ENCODE results near the gene IRF8.

The IRF8 gene

DNA sequence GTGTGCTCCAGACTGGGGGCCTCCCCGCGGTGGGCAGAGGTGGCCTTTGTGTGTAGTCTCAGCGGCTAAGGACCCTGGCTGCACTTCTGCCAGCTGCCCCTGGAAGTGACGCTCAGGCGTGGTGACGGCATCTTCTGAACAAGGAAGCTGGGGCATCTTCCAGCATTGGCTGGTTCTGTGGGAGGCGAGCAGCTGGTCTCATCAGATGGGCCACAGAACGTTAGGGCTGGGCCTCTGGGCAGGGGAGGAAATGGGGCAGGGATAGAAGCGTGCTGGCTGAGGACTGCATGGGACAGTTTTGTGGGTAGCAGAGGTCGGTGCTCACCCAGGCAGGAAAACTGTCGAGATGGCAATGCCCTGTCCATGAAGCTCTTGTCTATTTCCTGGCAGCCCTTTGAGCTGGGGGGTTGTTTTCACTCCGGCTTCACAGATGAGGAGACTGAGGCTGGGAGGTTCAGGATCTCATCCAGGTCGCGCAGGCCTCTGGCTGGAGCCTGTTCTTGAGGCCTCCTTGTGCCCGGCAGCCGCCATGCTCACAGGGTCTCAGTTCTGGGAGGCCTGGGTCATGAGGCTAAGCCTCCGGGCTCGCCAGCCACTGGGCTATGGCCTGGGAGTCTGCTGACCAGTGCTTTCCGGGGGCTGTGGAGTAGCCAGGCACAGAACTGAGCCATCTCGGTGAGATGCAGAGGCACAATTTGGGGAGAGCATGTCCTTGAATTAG lies 16.3 kb downstream of the IRF8 start:
- no peak for DNase-seq

DNA sequence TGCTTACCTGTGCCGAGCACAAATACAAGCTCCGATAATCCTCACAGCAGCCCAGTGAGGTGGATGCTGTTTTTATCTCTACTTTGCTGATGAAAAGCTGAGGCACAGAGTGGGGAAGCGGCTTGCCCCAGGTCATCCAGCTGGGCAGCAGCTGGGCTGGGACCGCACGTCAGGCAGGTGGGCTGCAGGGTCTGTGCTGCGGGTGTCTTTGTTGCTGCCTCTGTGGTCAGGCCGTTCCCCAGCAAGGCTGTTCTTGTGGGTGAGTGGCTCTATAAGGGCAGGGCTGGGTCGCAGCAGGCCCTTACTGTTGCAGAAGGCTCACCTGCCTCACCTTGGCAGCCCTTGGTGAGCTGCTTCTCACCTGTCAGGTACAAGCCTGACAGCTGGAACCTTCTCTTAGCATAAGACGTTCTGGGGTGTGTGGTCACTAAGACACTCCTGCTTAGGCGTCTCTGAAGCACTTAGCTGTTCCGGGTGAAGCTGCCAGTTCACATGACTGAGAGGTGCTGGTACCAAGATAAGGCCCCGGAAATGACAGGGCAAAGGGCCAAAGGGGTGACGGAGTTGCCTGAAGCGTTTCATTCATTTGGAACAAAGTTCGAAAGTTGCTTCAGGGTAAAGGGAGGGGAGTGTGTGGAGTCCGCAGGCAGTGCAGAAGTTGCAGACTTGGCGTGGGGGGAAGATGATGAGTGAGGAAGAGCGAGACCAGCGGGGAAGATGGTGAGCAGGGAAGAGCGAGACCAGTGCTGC lies 17.4 kb downstream of the IRF8 start:
- no peak for DNase-seq

DNA sequence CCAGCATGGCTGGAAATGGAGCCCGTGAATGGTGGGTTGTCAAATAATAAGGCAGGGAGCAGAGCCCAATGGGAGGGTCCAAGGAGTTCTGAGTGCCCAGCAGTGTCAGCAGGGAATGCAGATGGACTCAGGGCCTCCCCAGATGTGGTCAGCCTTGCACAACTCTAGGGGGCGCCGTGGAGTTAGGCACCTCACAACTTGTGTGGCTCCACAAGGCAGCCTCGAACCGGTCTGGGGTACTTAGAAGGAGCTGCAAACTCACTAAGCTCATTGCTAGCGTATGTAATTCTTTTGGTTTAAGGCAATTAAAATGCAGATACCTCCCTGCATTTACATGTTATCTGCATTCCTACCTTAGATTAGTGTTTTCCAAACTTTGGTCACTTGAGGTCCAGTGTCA lies 18.1 kb downstream of the IRF8 start:
- no peak for DNase-seq

DNA sequence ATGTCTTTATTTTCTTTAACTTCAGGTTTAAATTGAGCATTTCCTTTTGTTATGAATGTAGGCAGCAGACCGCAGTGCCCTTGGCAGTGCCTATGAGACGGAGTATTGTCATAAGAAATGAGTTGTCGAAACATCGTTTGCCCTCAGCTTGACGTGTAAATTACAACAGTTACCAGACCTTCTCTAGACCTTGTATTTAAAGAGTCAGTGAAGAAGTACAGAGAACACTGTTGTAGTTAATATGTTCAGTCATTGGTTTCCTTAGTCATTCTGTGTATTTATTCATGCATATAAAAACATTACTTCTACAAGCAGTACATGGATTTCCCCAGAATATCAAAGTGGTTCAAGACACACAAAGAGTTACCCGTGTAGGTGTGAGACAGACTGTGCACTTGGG lies 19.0 kb downstream of the IRF8 start:
- DNase-seq: no peak

DNA sequence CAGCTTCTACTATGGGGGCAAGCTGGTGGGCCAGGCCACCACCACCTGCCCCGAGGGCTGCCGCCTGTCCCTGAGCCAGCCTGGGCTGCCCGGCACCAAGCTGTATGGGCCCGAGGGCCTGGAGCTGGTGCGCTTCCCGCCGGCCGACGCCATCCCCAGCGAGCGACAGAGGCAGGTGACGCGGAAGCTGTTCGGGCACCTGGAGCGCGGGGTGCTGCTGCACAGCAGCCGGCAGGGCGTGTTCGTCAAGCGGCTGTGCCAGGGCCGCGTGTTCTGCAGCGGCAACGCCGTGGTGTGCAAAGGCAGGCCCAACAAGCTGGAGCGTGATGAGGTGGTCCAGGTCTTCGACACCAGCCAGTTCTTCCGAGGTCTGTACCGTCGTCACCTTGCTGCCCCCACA lies 19.5 kb downstream of the IRF8 start:
- no peak for DNase-seq

DNA sequence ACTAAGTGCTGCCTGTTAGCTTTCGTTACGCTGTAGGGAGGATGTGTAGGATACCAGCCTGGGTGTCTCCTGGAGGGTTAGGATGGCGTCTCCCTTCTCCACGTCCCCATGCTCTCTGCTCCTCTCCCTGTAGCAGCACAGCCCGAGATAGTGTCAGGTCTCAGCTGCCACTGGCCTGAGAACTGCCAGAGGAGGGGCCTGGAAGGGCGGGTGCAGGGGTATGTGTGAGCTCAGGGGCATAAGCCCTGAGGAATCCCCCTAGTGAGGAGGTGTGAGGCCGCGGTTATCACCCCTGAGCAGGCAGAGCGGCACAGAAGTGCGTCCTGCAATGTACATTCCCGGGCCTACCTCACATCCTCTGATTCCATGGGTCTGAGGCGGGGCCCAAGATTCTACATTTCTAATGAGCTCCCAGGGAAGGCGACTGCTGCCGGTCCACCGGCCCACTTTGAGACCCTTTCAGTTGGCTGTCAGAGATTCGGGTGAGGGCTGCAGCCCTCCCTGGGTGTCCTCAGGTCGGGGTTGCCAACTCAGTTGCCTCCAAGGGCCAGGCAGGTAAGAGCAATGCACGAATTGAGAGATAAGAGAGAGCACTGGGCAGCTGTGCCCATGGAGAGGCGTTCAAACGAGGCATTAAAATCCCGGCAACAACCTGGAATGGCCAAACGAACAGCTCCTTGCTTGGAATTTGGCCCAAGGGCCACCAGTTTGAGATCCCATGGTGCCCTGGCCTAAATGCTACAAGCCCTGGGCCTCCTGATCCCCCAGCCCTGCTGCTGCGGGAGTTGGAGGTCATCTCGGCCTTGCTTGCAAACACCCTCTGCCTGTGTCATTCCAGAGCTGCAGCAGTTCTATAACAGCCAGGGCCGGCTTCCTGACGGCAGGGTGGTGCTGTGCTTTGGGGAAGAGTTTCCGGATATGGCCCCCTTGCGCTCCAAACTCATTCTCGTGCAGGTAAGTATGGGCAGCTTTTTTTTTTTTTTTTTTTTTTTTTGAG lies 20.6 kb downstream of the IRF8 start:
- no peak for DNase-seq

DNA sequence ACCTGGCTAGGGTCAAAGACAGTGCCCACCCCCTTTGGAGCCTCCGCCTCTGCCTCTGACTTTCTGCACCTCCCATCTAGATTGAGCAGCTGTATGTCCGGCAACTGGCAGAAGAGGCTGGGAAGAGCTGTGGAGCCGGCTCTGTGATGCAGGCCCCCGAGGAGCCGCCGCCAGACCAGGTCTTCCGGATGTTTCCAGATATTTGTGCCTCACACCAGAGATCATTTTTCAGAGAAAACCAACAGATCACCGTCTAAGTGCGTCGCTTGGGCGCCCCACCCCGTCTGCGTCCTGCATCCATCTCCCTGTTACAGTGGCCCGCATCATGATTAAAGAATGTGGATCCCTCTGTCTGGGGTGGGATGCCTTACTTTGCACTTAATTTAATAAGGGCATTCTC lies 22.1 kb downstream of the IRF8 start:
- no peak for DNase-seq

DNA sequence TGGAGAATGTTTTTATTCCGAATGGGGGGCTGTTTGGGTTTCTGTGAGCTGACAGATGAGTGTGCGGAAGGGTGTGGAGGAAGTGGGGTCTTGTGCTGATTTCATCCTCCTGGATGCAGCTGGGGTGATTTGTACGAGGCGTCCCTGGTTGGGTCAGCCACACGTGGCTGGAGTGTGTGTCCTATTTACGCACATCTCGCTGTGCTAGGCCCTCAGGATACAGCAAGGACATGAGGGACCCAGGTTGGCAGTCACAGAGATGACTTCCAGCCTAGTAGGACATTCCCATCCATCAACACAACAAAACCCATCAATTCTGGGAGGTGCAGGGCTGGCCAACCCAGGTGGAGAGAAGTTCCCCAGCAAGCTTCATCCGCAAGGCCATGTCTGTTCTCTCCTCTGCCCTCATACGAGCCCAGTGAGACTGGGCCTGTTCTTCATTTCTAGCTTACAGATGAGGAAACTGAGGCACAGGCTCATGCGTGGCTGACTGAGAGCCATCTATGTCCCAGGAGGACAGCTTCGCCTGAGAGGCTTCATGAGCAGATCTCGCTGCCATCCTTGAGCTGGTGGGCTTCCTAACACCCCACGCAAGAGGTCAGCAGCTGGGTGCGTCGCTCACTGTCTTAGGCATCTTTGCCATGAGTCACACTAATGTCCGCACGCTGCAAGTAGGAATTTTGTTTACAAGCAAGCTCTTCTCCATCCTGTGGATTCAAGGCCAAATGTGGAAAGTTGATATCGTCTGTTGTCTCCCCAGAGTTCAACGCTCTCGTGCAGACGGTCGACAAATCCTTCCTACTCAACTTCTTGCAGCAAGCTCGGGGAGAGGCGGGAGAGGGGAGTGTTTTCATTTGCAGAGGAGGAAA lies 24.4 kb downstream of the IRF8 start:
- DNase-seq: no peak

DNA sequence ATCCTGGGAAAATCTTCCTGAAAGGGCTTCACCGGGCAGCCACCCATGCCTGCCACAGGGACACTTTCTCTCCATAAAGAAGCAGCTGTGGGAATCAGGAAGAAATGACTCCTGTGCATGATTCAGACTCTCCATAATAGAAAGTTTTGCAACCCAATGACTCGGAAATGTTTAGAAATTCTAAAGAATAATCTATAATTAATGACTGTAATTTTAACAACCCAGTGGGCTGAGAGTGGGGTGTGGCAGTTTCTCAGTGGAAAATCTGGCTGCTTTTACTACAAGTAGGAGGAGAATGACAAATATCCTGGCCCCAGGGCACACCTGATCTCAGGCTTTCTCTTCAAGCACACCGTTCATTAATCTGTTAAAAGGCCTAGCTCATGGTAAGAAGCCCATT lies 25.7 kb downstream of the IRF8 start:
- DNase-seq: no peak

DNA sequence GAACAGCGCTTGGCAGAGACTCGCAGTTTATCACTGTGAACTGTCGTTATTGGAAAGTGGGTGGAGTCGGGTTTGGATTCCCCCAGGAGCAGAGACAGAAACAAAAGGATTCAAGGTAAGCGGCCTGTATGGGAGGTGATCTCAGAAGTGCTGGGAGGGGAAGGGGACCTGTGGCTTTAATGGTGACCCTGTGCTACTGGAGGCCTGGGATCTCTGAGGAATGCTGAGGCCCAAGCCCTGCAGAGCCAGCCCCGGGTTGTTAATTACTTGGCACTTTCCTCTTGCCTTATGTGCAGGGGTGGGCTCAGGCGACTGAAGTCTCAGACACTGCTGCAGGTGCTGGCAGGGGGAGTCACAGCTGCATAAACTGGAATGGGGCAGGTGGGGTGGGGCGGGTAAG lies 27.4 kb downstream of the IRF8 start:
- no peak for DNase-seq

DNA sequence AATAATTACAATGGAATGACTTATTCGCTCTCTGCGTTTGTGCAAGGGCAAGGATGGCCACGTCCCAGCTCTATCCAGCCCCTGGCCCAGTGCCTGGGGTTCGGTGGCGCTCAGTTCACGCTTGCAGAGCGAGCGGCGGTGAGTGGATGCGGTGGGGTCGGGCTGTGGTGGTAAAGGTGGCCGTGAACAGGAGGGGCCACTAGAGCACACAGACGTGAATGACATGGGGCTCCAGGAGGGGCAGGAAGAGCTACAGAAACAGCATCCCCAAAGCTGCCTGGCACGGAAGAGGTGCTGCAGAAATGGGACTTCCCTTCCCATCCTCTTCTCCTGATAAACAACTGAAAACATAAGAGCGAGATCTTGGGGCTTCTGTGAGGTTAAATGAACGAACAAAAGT lies 28.4 kb downstream of the IRF8 start:
- no peak for DNase-seq

DNA sequence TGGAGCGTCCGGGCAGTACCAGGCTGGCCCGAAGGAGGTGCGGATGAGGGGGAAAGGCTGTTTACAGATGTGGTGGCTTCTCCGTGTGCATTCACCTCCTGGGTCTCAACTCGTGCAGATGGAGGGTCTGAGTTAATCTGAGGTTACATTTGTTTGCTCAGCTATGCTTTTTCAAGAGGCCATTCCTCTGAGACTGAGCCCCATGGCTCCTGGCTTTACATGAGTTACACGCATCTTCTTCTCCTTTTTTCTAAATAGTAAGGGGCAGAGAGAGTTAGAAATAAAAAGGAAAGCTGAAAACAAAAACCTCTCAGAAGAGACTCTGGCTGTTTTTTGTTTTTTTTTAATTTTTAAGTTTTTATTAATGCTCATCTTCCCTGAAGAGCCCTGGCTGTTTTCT lies 29.0 kb downstream of the IRF8 start:
- peak; percentile 41 for DNase-seq

DNA sequence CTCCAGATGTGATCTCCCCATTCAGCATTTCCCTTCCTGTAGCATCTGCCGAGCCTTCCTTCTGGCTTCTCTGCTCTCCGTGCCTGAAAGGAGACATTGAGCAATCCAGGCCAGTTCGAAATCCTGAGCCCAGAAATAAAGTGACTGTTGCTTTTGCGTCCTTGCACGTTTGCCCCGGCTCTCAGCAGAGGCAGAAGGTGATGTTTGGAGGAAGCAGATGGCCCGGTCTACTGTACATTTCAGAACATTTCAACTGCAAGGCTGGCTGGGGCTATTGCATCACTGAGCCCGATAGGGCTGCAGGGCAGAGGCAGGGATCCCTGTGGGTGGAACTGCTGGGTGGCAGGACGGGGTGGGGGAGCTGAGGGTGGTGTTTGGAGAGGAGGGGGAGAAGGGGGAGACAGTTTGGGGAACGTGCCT lies 29.4 kb downstream of the IRF8 start:
- peak; percentile 88 for DNase-seq

DNA sequence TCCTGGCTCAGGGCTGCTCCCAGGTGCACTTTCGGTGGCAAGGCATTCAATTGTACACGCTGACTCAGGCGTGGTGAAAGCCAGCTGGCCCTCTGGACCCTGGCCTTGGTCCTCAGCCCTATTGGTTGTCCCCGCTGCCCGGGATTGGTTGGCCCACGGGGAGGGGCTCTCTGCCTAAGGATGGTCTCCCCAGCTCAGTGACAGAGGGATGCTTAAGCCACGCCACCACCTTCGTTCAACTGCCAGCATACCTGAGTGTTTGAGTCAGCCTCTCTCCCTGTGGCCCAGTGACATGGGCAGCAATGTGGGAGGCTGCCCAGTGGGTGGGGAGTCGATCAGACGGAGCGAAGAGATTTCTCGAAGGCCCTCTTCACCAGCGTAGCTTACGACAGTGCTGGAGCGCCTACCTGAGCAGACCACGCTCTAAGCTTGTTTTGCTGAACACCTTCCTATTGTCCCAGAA lies 30.3 kb downstream of the IRF8 start:
- DNase-seq: no peak

DNA sequence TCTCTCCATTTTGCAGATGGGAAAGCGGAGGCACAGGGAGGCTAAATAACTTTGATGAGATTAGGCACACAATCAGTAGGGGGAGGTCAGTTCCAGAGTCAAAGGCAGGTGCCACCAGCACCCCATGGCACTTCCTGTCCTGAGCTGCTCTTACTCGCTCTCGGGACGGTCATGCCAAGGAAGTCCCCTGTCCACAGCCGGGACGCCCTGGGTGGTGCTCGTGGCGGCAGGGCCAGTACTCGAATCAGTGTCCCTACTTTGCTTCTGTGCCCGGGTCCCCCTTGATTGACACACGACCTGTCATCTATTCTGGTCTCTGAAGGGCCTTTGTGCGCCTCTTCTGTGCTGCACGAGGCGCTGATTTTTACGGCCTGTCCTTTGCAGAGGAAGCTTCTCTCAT lies 31.3 kb downstream of the IRF8 start:
- no peak for DNase-seq

DNA sequence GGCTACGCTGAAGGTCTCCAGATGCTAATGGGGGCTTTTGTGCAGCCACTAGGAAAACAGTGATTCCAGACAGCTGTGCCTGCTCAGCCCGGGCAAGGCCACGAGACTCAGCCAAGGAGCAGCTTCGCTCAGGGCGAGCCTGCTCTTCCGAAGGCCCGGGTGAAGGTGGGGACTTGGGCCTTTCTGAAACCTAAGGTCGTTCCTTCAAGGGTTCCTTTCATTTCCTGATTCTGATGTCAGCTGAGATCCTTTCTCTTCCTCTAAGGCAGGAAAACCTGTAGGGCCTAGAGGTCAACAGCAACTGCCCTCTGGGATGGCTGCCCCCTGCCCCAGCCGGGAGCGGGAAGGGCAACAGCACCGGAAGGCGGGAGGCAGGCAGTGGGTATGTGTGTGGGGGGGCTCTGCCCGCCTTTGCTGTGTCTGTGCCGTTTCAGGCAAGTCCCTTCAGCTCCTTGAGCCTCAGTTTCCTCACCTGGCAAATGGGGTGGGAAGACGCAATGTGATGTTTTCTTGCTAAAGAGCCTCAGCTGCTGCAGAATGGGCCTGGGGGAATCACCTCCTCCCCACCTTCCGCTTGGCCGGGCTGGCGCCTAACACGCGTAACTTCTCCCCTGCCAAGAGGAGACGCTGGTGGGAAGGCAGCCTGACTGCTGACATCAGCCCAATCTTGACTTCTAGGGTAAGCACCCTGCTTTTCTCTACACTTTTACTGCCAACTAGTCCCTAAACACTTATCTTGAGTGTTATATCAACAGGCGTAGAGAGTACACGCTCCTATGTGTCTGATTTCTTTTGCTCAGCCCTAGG lies 32.8 kb downstream of the IRF8 start:
- DNase-seq: no peak

DNA sequence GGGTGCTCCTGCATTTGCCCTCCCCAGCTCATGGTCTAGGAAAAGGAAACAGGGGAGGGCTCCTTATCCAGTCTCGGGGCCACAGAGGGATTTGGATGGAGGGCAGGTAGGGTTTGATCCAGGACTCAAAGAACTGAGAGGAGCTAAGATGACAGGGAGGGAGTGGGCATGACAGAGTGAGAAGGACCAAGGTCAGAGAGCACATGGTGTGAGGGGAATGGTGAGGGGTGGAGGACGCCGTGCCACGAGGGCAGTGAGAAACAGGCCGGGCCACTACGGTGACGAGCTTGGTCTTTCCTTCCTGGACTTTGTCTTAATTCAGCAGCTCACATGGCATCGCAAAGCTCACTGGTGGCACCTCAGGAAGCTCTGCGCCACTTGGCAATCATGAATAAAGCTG lies 35.2 kb downstream of the IRF8 start:
- DNase-seq: no peak

DNA sequence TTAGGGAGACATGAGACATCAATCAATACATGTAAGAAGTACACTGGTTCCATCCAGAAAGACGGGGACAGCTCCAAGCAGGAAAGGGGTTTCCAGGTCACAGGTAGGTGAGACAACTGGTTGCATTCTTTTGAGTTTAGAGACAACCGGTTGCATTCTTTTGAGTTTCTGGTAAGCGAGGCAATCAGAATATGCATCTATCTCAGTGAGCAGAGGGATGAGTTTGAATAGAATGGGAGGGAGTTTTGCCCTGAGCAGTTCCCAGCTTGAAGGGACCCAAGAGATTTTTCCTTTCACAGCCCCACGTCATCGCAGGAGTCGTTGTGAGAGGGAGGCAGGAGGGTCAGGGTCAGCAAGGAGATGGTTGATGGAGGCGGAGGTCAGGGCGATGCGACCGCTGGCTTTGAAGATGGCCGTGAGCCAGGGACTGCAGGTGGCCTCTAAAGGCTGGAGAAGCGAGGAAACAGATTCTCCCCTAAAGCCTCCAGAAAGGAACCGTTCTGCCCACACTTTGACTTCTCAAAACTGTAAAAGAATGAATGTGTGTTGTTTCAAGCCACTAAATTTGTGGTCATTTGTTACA lies 36.5 kb downstream of the IRF8 start:
- DNase-seq: no peak

DNA sequence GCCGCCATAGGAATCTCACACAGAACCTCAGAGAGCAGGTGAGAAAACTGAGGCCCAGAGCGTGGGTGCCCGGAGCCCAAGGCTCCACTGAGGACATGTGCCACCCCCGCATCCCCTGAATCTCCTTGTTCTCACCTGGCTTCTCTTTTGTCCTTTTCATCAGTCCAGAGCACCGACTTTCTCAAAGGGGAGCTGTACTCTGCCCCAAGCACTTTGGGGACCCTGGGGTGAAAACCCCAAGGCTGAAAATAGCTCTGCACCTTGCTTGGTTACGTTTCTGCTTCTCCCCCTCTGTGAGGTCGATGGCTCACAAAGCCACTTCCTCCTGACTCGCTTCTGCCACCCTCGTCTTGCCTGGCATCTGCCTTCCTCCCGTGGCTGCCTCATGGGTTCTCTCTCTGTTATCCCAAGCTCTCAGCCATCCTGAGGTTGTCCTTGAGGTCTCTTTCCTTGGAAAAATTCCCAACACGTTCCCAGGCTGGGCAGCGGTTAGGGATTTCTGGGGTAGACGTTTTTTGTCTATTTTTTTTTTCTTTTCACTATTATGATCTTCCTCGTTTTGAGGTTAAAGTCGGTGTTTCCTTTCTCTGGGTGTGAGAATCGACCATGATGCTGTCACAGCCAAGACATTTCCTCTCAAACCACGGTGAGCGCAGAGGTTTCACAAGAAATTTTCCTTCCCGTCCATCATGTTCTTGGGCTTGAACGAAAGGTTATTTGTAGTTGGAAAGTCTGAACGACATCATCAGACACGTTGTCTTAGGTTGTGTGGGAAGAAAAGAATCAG lies 37.2 kb downstream of the IRF8 start:
- no peak for DNase-seq

DNA sequence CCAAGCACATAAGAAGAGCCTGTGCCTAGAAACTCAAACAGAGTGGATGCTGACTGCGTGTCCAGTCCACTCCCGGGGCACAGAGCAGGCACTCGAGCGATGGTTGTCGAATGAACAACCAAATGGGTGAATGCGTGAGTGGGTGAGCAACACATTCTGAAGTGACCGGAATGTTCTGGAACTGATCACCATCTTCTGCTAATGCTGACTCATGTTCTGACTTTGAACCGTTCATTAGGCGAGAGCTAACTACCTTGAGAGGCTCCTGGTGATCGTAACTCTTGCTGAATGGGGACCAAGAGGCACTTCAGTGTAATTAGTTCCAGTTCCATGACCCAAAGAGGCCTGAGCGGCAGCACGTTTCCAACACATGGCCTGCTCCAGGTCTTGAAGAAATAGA lies 37.9 kb downstream of the IRF8 start:
- DNase-seq: no peak

Measured in NCI-H2171 treated with DMSO at 0.1 percent for 48 hours (cell line).